HL-60 (cell line): Measurements from ENCODE around the gene TAS2R1.

Experiments used
- POLR2AphosphoS5 ChIP-seq: IDR thresholded peaks from 2 replicates; pipeline ENCODE4 v1.6.1; 2012; ENCODE audit warnings: low read depth
- TF ChIP-seq, protein P1 (sequence below): IDR thresholded peaks from one replicate; pipeline ENCODE4 v1.5.1; 2011; ENCODE audit warnings: low read length, control low read depth, inconsistent platforms; ENCODE audit not compliant: insufficient read depth
- TF ChIP-seq, protein P2 (sequence below): IDR thresholded peaks from 2 replicates; pipeline ENCODE4 v1.6.1; 2012; ENCODE audit warnings: low read depth; ENCODE audit not compliant: insufficient replicate concordance

DNA sequence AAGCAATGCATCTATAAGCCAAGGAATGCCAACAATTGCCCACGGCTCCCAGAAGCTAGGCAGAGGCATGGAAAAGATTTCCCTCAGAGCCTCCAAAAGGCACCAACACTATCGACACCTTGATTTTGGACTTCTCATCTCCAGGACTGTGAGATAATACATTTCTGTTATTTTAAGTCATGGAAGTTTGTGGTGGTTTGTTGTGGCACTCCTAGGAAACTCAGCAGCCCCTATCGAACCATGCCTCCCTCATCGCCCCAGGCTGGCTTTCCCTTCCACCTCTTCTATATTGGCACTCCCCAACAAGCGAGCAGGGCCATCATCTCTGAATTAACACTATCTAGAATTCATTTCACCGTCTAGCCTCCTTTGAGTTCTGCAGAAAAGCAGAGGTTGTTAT, 33.7 kb upstream of the TAS2R1 start:
- TF ChIP-seq, protein P1, sequence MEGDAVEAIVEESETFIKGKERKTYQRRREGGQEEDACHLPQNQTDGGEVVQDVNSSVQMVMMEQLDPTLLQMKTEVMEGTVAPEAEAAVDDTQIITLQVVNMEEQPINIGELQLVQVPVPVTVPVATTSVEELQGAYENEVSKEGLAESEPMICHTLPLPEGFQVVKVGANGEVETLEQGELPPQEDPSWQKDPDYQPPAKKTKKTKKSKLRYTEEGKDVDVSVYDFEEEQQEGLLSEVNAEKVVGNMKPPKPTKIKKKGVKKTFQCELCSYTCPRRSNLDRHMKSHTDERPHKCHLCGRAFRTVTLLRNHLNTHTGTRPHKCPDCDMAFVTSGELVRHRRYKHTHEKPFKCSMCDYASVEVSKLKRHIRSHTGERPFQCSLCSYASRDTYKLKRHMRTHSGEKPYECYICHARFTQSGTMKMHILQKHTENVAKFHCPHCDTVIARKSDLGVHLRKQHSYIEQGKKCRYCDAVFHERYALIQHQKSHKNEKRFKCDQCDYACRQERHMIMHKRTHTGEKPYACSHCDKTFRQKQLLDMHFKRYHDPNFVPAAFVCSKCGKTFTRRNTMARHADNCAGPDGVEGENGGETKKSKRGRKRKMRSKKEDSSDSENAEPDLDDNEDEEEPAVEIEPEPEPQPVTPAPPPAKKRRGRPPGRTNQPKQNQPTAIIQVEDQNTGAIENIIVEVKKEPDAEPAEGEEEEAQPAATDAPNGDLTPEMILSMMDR = no peak
- TF ChIP-seq, protein P2, sequence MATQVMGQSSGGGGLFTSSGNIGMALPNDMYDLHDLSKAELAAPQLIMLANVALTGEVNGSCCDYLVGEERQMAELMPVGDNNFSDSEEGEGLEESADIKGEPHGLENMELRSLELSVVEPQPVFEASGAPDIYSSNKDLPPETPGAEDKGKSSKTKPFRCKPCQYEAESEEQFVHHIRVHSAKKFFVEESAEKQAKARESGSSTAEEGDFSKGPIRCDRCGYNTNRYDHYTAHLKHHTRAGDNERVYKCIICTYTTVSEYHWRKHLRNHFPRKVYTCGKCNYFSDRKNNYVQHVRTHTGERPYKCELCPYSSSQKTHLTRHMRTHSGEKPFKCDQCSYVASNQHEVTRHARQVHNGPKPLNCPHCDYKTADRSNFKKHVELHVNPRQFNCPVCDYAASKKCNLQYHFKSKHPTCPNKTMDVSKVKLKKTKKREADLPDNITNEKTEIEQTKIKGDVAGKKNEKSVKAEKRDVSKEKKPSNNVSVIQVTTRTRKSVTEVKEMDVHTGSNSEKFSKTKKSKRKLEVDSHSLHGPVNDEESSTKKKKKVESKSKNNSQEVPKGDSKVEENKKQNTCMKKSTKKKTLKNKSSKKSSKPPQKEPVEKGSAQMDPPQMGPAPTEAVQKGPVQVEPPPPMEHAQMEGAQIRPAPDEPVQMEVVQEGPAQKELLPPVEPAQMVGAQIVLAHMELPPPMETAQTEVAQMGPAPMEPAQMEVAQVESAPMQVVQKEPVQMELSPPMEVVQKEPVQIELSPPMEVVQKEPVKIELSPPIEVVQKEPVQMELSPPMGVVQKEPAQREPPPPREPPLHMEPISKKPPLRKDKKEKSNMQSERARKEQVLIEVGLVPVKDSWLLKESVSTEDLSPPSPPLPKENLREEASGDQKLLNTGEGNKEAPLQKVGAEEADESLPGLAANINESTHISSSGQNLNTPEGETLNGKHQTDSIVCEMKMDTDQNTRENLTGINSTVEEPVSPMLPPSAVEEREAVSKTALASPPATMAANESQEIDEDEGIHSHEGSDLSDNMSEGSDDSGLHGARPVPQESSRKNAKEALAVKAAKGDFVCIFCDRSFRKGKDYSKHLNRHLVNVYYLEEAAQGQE = no peak
- no peak for TF ChIP-seq POLR2AphosphoS5
